ENCODE data around the gene LILRB1.

- TF ChIP-seq POLR2A (IDR thresholded peaks at IDR 0.05) = no peak
- TF ChIP-seq, protein P1, sequence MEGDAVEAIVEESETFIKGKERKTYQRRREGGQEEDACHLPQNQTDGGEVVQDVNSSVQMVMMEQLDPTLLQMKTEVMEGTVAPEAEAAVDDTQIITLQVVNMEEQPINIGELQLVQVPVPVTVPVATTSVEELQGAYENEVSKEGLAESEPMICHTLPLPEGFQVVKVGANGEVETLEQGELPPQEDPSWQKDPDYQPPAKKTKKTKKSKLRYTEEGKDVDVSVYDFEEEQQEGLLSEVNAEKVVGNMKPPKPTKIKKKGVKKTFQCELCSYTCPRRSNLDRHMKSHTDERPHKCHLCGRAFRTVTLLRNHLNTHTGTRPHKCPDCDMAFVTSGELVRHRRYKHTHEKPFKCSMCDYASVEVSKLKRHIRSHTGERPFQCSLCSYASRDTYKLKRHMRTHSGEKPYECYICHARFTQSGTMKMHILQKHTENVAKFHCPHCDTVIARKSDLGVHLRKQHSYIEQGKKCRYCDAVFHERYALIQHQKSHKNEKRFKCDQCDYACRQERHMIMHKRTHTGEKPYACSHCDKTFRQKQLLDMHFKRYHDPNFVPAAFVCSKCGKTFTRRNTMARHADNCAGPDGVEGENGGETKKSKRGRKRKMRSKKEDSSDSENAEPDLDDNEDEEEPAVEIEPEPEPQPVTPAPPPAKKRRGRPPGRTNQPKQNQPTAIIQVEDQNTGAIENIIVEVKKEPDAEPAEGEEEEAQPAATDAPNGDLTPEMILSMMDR (IDR thresholded peaks at IDR 0.05) = no peak
- no peak for TF ChIP-seq POLR2AphosphoS5 (IDR thresholded peaks at IDR 0.05)
Observed at GRCh38 chr19:54648129-54648528, 17.8 kb downstream of the LILRB1 start.

Data from gastroesophageal sphincter (tissue), 3 donors.